ENCODE measurements around the gene PPP3CB.
A peak's percentile ranks its signal among the peaks of the same experiment; 100 is the strongest.
"Not testable (repeated sequence)": the region's sequence is repeated elsewhere in the genome, so short reads cannot be mapped to it uniquely, and the experiment has no call there.

PPP3CB gene

GRCh38 chr10:73413528-73414229, 82.1 kb downstream of the PPP3CB start, which contains the start of gene ANXA7:
ANXA7 (minus strand) TSS chr10:73414058; CDS start chr10:73400856, 13,202 bp downstream.
- peak; percentile 97 for DNase-seq

- no peak for DNase-seq
These were observed 82.7 kb downstream of the PPP3CB start for GRCh38 chr10:73413108-73413527.

GRCh38 chr10:73410897-73411296, 84.9 kb downstream of the PPP3CB start:
- DNase-seq = no peak

GRCh38 chr10:73408978-73409521, 86.8 kb downstream of the PPP3CB start:
- no peak for DNase-seq

GRCh38 chr10:73408061-73408460, 87.8 kb downstream of the PPP3CB start:
- DNase-seq = no peak

- DNase-seq = no peak
These were observed 88.3 kb downstream of the PPP3CB start for GRCh38 chr10:73407495-73407894.

GRCh38 chr10:73406846-73407245, 89.0 kb downstream of the PPP3CB start:
- DNase-seq = no peak

GRCh38 chr10:73405556-73405955, 90.3 kb downstream of the PPP3CB start:
- DNase-seq = no peak

GRCh38 chr10:73404690-73405089, 91.1 kb downstream of the PPP3CB start:
- no peak for DNase-seq

GRCh38 chr10:73401636-73402035, 94.2 kb downstream of the PPP3CB start:
- no peak for DNase-seq

GRCh38 chr10:73399063-73399462, 96.8 kb downstream of the PPP3CB start:
- DNase-seq = no peak

GRCh38 chr10:73398024-73398423, 97.8 kb downstream of the PPP3CB start:
- no peak for DNase-seq

GRCh38 chr10:73394325-73394724, 101.5 kb downstream of the PPP3CB start:
- not testable (repeated sequence) for DNase-seq

- DNase-seq = no peak
These were observed 107.6 kb downstream of the PPP3CB start for GRCh38 chr10:73388228-73388627.

GRCh38 chr10:73386583-73386982, 109.2 kb downstream of the PPP3CB start:
- no peak for DNase-seq
